ENCODE results near the gene KRT38.
"Not testable (repeated sequence)": the region's sequence is repeated elsewhere in the genome, so short reads cannot be mapped to it uniquely, and the experiment has no call there.

Gene KRT38

GRCh38 chr17:41446806-41447205 lies 6.0 kb upstream of the KRT38 start:
- no peak for DNase-seq (ENCODE audit: insufficient read length, low spot score)
- TF ChIP-seq PAX5 (IDR thresholded peaks at IDR 0.05; ENCODE audit: insufficient read depth, low read length, severe bottlenecking), result no peak
- TF ChIP-seq POU2F2 (IDR thresholded peaks at IDR 0.05; ENCODE audit: low read depth, low read length), result no peak
- no peak for TF ChIP-seq POLR2A (IDR thresholded peaks at IDR 0.05; ENCODE audit: low read depth, low read length)
- no peak for TF ChIP-seq SPI1 (IDR thresholded peaks at IDR 0.05; ENCODE audit: low read depth, low read length)
- no peak for TF ChIP-seq TAF1 (IDR thresholded peaks at IDR 0.05; ENCODE audit: low read depth, low read length)
- TF ChIP-seq POLR2AphosphoS5 (IDR thresholded peaks at IDR 0.05; ENCODE audit: low read depth, low read length), result no peak
- FAIRE-seq, result no peak

GRCh38 chr17:41444640-41445039 lies 3.9 kb upstream of the KRT38 start:
- DNase-seq (ENCODE audit: insufficient read length, low spot score) (no peak), FAIRE-seq (no peak)
- TF ChIP-seq SPI1 (IDR thresholded peaks at IDR 0.05; ENCODE audit: low read depth, low read length), result no peak
- no peak for TF ChIP-seq POU2F2 (IDR thresholded peaks at IDR 0.05; ENCODE audit: low read depth, low read length)
- no peak for TF ChIP-seq POLR2AphosphoS5 (IDR thresholded peaks at IDR 0.05; ENCODE audit: low read depth, low read length)
- TF ChIP-seq TAF1 (IDR thresholded peaks at IDR 0.05; ENCODE audit: low read depth, low read length), result no peak
- no peak for TF ChIP-seq PAX5 (IDR thresholded peaks at IDR 0.05; ENCODE audit: insufficient read depth, low read length, severe bottlenecking)
- no peak for TF ChIP-seq POLR2A (IDR thresholded peaks at IDR 0.05; ENCODE audit: low read depth, low read length)

GRCh38 chr17:41444186-41444585 lies 3.4 kb upstream of the KRT38 start:
- no peak for TF ChIP-seq SPI1 (IDR thresholded peaks at IDR 0.05; ENCODE audit: low read depth, low read length)
- TF ChIP-seq POU2F2 (IDR thresholded peaks at IDR 0.05; ENCODE audit: low read depth, low read length), result no peak
- no peak for TF ChIP-seq PAX5 (IDR thresholded peaks at IDR 0.05; ENCODE audit: insufficient read depth, low read length, severe bottlenecking)
- no peak for TF ChIP-seq POLR2A (IDR thresholded peaks at IDR 0.05; ENCODE audit: low read depth, low read length)
- no peak for TF ChIP-seq TAF1 (IDR thresholded peaks at IDR 0.05; ENCODE audit: low read depth, low read length)
- no peak for TF ChIP-seq POLR2AphosphoS5 (IDR thresholded peaks at IDR 0.05; ENCODE audit: low read depth, low read length)
- DNase-seq (ENCODE audit: insufficient read length, low spot score) (no peak), FAIRE-seq (no peak)

GRCh38 chr17:41442739-41443138 lies 2.0 kb upstream of the KRT38 start:
- no peak for FAIRE-seq
- no peak for DNase-seq (ENCODE audit: insufficient read length, low spot score)
- no peak for TF ChIP-seq POLR2A (IDR thresholded peaks at IDR 0.05; ENCODE audit: low read depth, low read length)
- TF ChIP-seq TAF1 (IDR thresholded peaks at IDR 0.05; ENCODE audit: low read depth, low read length), result no peak
- TF ChIP-seq POU2F2 (IDR thresholded peaks at IDR 0.05; ENCODE audit: low read depth, low read length), result no peak
- no peak for TF ChIP-seq SPI1 (IDR thresholded peaks at IDR 0.05; ENCODE audit: low read depth, low read length)
- no peak for TF ChIP-seq POLR2AphosphoS5 (IDR thresholded peaks at IDR 0.05; ENCODE audit: low read depth, low read length)
- no peak for TF ChIP-seq PAX5 (IDR thresholded peaks at IDR 0.05; ENCODE audit: insufficient read depth, low read length, severe bottlenecking)

GRCh38 chr17:41439375-41439774 lies 1.4 kb downstream of the KRT38 start:
- DNase-seq (ENCODE audit: insufficient read length, low spot score) (no peak), FAIRE-seq (no peak)
- TF ChIP-seq PAX5 (IDR thresholded peaks at IDR 0.05; ENCODE audit: insufficient read depth, low read length, severe bottlenecking), result no peak
- TF ChIP-seq POLR2A (IDR thresholded peaks at IDR 0.05; ENCODE audit: low read depth, low read length), result no peak
- no peak for TF ChIP-seq POLR2AphosphoS5 (IDR thresholded peaks at IDR 0.05; ENCODE audit: low read depth, low read length)

- no peak for FAIRE-seq
- no peak for DNase-seq (ENCODE audit: insufficient read length, low spot score)
- TF ChIP-seq POU2F2 (IDR thresholded peaks at IDR 0.05; ENCODE audit: low read depth, low read length) (no peak), TAF1 (IDR thresholded peaks at IDR 0.05; ENCODE audit: low read depth, low read length) (no peak), SPI1 (IDR thresholded peaks at IDR 0.05; ENCODE audit: low read depth, low read length) (no peak), PAX5 (IDR thresholded peaks at IDR 0.05; ENCODE audit: insufficient read depth, low read length, severe bottlenecking) (no peak), POLR2AphosphoS5 (IDR thresholded peaks at IDR 0.05; ENCODE audit: low read depth, low read length) (no peak), POLR2A (IDR thresholded peaks at IDR 0.05; ENCODE audit: low read depth, low read length) (no peak)
Observed at GRCh38 chr17:41437769-41438168, 3.0 kb downstream of the KRT38 start.

GRCh38 chr17:41437254-41437653 lies 3.5 kb downstream of the KRT38 start:
- TF ChIP-seq TAF1 (IDR thresholded peaks at IDR 0.05; ENCODE audit: low read depth, low read length) (no peak), POU2F2 (IDR thresholded peaks at IDR 0.05; ENCODE audit: low read depth, low read length) (no peak), SPI1 (IDR thresholded peaks at IDR 0.05; ENCODE audit: low read depth, low read length) (no peak), POLR2A (IDR thresholded peaks at IDR 0.05; ENCODE audit: low read depth, low read length) (no peak), POLR2AphosphoS5 (IDR thresholded peaks at IDR 0.05; ENCODE audit: low read depth, low read length) (no peak), PAX5 (IDR thresholded peaks at IDR 0.05; ENCODE audit: insufficient read depth, low read length, severe bottlenecking) (no peak)
- no peak for FAIRE-seq
- DNase-seq (ENCODE audit: insufficient read length, low spot score), result no peak

GRCh38 chr17:41434415-41434814 lies 6.4 kb downstream of the KRT38 start:
- no peak for TF ChIP-seq PAX5 (IDR thresholded peaks at IDR 0.05; ENCODE audit: insufficient read depth, low read length, severe bottlenecking)
- no peak for TF ChIP-seq TAF1 (IDR thresholded peaks at IDR 0.05; ENCODE audit: low read depth, low read length)
- no peak for TF ChIP-seq POLR2AphosphoS5 (IDR thresholded peaks at IDR 0.05; ENCODE audit: low read depth, low read length)
- no peak for TF ChIP-seq POU2F2 (IDR thresholded peaks at IDR 0.05; ENCODE audit: low read depth, low read length)
- no peak for TF ChIP-seq POLR2A (IDR thresholded peaks at IDR 0.05; ENCODE audit: low read depth, low read length)
- no peak for TF ChIP-seq SPI1 (IDR thresholded peaks at IDR 0.05; ENCODE audit: low read depth, low read length)
- DNase-seq (ENCODE audit: insufficient read length, low spot score) (no peak), FAIRE-seq (no peak)

GRCh38 chr17:41434005-41434404 lies 6.8 kb downstream of the KRT38 start:
- no peak for FAIRE-seq
- TF ChIP-seq PAX5 (IDR thresholded peaks at IDR 0.05; ENCODE audit: insufficient read depth, low read length, severe bottlenecking) (no peak), POLR2A (IDR thresholded peaks at IDR 0.05; ENCODE audit: low read depth, low read length) (no peak), SPI1 (IDR thresholded peaks at IDR 0.05; ENCODE audit: low read depth, low read length) (no peak), POLR2AphosphoS5 (IDR thresholded peaks at IDR 0.05; ENCODE audit: low read depth, low read length) (no peak), TAF1 (IDR thresholded peaks at IDR 0.05; ENCODE audit: low read depth, low read length) (no peak), POU2F2 (IDR thresholded peaks at IDR 0.05; ENCODE audit: low read depth, low read length) (no peak)
- DNase-seq (ENCODE audit: insufficient read length, low spot score), result no peak

- no peak for DNase-seq (ENCODE audit: insufficient read length, low spot score)
- no peak for TF ChIP-seq PAX5 (IDR thresholded peaks at IDR 0.05; ENCODE audit: insufficient read depth, low read length, severe bottlenecking)
- no peak for TF ChIP-seq SPI1 (IDR thresholded peaks at IDR 0.05; ENCODE audit: low read depth, low read length)
- TF ChIP-seq POLR2A (IDR thresholded peaks at IDR 0.05; ENCODE audit: low read depth, low read length), result no peak
- TF ChIP-seq POU2F2 (IDR thresholded peaks at IDR 0.05; ENCODE audit: low read depth, low read length), result no peak
- no peak for TF ChIP-seq POLR2AphosphoS5 (IDR thresholded peaks at IDR 0.05; ENCODE audit: low read depth, low read length)
- TF ChIP-seq TAF1 (IDR thresholded peaks at IDR 0.05; ENCODE audit: low read depth, low read length), result no peak
- FAIRE-seq, result no peak
Observed at GRCh38 chr17:41433586-41433985, 7.2 kb downstream of the KRT38 start.

- not testable (repeated sequence) for FAIRE-seq
Observed at GRCh38 chr17:41430376-41430775, 10.4 kb downstream of the KRT38 start.

More at GRCh38 chr17:41430376-41430775, 10.4 kb downstream of the KRT38 start:
- DNase-seq (ENCODE audit: insufficient read length, low spot score), result not testable (repeated sequence)

All from GM12891 (cell line).